GM18502 (cell line): ENCODE results near the gene CD40.

Experiments used
- ATAC-seq: cut with Tn5 transposase; IDR thresholded peaks from one replicate; pipeline ENCODE4 v1.9.1; 2021; ENCODE audit warnings: mild to moderate bottlenecking; ENCODE audit not compliant: unreplicated experiment, poor library complexity

CD40 gene

GRCh38 chr20:46117704-46118467 lies at the start of gene CD40:
CD40 (plus strand) TSS chr20:46118314; CDS start chr20:46118344, 30 bp downstream.
- peak; percentile 74 for ATAC-seq

GRCh38 chr20:46070215-46070900 lies 47.8 kb upstream of the CD40 start:
- no peak for ATAC-seq

GRCh38 chr20:46071573-46071972 lies 46.5 kb upstream of the CD40 start:
- ATAC-seq, result no peak

- ATAC-seq, result no peak
These were observed 45.1 kb upstream of the CD40 start for GRCh38 chr20:46073024-46073423.

GRCh38 chr20:46073443-46073842 lies 44.7 kb upstream of the CD40 start:
- ATAC-seq, result no peak

GRCh38 chr20:46074006-46074405 lies 44.1 kb upstream of the CD40 start:
- no peak for ATAC-seq

- ATAC-seq, result no peak
These were observed 41.3 kb upstream of the CD40 start for GRCh38 chr20:46076806-46077205.

- no peak for ATAC-seq
These were observed 40.3 kb upstream of the CD40 start for GRCh38 chr20:46077642-46078305.

- no peak for ATAC-seq
These were observed 39.2 kb upstream of the CD40 start for GRCh38 chr20:46078954-46079353.

- no peak for ATAC-seq
These were observed 37.0 kb upstream of the CD40 start for GRCh38 chr20:46081074-46081473.

- ATAC-seq, result no peak
These were observed 35.0 kb upstream of the CD40 start for GRCh38 chr20:46083101-46083500.

- ATAC-seq, result no peak
These were observed 34.5 kb upstream of the CD40 start for GRCh38 chr20:46083531-46084061.

- no peak for ATAC-seq
These were observed 33.3 kb upstream of the CD40 start for GRCh38 chr20:46084805-46085178.

- ATAC-seq, result no peak
These were observed 32.8 kb upstream of the CD40 start for GRCh38 chr20:46085179-46085851.

- ATAC-seq, result no peak
These were observed 31.0 kb upstream of the CD40 start for GRCh38 chr20:46087161-46087560.

GRCh38 chr20:46088409-46089166 lies 29.5 kb upstream of the CD40 start:
- no peak for ATAC-seq

GRCh38 chr20:46089167-46089416 lies 29.0 kb upstream of the CD40 start:
- ATAC-seq, result no peak

- ATAC-seq, result peak; percentile 82
These were observed 28.4 kb upstream of the CD40 start, which contains the start of gene NCOA5 for GRCh38 chr20:46089417-46090388. NCOA5 (minus strand) TSS chr20:46089962; CDS start chr20:46079424, 10,538 bp downstream.
